ENCODE measurements around the gene ARHGAP45.
"Not testable (repeated sequence)": the region's sequence is repeated elsewhere in the genome, so short reads cannot be mapped to it uniquely, and the experiment has no call there.

ARHGAP45 gene

GRCh38 chr19:1066748-1067340 is at the start of gene ARHGAP45:
Gene ARHGAP45, plus strand, starts transcription at chr19:1067167. Its CDS starts 239 bp downstream, at chr19:1067406.
- DNase-seq = peak in 1 of 2 experiments; percentile 40

DNA sequence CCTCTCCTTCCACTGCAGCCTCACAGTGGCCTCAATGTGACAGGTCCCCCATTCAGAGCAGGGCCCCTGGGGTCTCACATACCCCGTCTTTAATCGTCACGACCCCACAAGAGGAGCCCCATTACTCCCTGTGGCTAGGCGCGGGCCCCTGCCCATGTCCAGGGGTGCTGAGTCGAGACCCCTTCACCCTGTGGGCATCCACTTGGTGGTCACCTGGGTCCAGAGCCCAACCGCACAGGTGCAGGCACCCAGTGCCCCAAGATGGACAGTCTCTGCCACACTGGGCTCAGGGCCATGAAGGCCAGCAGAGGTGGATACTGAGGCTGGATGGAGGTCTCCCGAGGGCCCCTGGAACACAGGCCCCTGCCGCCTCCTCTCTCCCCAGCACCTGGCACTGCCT is 49.1 kb upstream of the ARHGAP45 start:
- DNase-seq = no peak

DNA sequence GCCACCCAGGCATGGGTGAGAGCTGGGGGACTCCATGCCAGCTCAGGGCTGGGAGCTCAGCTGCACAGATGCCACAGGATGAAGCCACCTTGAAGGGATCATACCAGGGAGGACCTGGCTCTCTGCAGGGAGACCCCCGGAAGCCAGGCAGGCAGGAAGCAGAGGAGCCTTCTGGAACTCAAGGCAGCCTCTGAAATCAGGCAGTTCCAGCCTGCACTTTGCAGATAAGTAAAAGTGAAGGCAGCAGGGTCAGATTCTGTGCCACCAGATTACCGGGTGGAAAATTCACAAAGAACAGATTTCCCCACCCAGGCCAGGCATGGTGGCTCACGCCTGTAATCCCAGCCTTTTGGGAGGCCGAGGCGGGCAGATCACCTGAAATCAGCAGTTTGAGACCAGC is 48.6 kb upstream of the ARHGAP45 start:
- DNase-seq = no peak

- no peak for DNase-seq
Observed at GRCh38 chr19:1018932-1019615, 47.9 kb upstream of the ARHGAP45 start.

- DNase-seq = no peak
Observed at GRCh38 chr19:1019616-1019961, 47.4 kb upstream of the ARHGAP45 start.

DNA sequence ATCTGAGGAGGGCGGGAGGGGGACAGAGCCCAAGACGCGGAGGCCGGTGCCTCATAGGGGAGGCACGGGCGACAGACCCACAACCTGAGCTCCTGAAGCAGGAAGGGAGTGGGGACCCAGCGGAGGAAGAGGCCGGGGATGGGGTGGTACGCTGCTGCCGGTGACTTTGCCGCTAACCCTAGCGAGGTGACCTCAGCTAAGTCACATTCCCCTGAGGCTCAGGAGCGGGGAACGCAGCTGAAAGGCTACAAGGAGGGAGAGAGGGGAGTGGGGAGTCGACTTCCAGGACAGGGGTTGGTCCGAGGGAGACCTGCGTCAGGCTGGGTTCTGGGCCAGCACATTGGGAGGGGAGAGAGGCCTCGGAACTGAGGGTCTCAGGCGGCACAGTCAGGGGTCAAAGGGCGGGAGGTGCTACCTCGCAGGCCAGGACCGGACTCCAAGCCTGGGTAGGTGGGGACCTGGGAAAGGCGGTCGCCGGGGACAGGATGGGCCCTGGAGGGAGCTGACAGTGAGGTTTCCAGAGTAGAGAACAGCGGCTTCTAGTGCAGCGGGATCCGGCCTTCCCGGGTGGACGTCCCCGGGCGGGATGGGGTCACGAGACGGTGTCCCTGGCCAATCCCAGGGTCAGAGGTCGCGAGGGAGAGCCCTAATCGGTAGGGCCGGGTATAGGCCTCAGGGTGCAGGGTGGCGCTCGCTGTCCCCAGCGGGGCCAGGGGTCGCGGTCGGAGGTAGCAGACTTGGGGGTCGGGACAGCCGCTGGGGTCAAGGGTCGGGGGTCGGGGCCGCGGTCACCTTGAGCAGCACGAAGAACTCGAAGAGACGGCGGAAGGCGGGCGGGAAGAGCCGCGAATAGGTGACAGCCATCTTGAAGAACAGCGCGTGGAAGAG is 46.7 kb upstream of the ARHGAP45 start:
- no peak for DNase-seq

GRCh38 chr19:1020868-1021425 is 46.0 kb upstream of the ARHGAP45 start, which contains the start of gene TMEM259:
Gene TMEM259, minus strand, starts transcription at chr19:1021123. Its CDS starts 127 bp downstream, at chr19:1020996.
- peak; percentile 98 to 99 for DNase-seq

- DNase-seq = not testable (repeated sequence)
Observed at GRCh38 chr19:1023883-1024188, 43.1 kb upstream of the ARHGAP45 start.

GRCh38 chr19:1025080-1025479 is 41.9 kb upstream of the ARHGAP45 start:
- DNase-seq = not testable (repeated sequence)

DNA sequence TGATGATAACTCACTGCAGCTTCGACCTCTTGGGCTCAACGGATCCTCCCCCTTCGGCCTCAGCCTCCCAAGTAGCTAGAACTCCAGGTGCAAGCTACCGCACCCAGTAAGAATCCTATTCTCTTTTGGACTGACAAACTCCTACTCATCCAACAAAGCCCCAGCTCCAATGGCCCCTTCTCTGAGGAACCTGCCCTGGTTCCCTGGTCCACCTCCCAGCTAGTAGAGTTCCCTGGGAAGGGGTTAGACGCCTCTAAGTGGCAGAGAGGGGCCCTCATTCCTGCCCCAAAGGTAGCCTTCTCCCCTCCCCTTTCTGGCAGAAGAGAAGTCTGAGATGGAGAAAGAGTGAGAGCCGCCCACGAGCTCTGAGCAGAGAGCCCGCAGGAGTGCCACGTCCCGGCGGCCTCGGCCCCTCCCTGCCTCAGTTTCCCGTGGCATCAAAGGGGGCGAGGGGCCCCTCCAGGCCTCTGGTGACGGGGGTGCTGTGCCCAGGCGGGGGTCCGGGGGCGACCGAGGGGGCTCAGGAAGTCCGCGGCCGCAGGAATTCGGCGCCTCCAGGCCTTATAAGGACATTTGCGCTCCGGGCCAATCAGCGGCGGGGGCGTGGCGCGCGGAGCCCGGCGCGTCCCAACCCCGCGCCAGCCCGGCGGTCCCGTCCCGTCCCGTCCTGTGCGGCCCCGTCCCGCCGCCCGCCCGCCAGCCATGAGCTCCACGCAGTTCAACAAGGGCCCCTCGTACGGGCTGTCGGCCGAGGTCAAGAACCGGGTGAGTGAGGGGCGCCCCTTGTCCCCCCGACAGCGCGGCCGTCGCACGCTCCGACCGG is 40.8 kb upstream of the ARHGAP45 start, which contains the start of gene CNN2:
TSS of gene CNN2 (plus strand) at position 649 of the 823 bp plus-strand sequence. CDS start at position 703, 54 bp downstream.
- peak; percentile 52 to 82 for DNase-seq

GRCh38 chr19:1026783-1027649 is 40.0 kb upstream of the ARHGAP45 start:
- DNase-seq = no peak

DNA sequence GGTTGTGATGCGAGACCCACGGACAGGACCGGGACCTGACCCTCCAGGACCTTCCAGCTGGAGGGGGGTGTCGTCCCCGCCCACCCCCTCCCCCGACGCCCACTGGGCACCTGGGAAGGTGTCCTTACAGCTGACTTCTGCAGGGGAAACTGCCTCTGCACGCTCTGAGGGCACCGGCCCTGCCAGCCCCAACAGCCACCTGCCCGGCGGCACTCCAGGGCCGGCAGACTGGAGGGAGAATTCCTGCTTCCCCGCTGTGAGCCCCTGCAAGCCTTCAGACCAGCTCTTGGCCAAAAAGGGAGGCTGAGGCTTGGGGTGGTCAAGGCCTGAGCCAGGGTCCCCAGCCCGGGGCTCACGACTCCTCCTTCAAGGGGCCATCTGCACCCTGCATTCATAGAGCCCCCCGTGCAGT is 39.3 kb upstream of the ARHGAP45 start:
- DNase-seq = no peak

DNA sequence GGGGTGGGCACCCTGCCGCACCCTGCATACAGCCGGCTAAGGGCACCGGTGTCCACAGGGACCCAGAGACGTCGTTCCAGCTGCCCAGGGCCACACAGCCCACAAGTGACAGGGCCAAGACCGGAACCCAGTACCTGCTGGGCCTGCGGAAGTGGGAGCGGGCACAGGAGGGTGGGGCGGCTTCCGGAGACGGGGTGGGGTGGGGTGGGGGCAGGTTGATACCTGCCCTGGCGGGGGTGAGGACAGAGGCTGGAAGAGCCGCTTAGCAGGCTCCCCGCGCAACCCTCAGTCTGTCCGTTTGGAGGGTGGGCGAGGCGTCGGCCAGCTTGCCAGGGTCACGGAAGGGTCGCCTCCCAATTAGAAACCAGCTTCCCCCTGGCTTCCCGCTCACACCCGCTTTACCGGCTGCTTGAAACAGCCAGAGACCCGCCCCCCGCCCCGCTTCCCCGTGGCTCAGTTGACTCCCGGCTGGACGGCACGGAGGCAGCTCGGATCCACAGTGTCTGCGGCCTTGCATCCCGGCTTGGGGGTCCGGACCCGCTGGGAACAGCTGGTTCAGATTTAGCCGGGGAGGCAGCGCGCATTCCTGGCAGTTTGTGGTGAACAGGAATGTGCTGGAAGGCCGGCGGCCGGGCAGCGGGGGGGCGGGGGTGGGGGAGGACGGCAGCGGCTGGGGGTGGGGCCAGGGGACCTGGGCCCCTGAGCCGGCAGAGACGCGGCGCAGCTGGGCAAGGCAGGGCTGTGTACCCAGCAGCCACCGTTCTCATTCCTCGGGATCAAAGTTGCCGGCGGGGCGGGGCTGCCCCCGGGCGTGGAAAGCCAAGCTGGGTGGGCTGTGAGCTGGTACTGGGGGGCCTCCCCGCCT is 38.7 kb upstream of the ARHGAP45 start:
- DNase-seq = no peak

DNA sequence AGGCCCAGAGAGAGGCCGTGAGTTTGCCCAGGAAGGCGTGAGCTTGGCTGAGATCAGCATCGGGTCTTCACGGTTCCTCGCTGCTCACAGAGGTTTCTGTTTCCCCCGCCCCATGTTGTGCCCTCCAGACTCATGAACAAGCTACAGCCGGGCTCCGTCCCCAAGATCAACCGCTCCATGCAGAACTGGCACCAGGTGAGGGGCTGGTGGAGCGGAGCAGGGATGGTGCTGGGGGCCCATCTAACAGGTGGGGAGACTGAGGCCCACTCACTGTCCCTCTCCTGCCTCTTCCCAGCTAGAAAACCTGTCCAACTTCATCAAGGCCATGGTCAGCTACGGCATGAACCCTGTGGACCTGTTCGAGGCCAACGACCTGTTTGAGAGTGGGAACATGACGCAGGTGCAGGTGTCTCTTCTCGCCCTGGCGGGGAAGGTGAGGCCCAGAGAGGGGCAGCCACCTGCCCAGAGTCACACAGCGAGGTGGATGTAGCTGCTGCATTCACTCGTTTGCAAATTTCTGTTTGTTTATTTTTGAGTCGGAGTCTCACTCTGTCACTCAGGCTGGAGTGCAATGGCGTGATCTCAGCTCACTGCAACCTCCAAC is 34.6 kb upstream of the ARHGAP45 start:
- DNase-seq = no peak

- DNase-seq = no peak
Observed at GRCh38 chr19:1035998-1036621, 30.9 kb upstream of the ARHGAP45 start.

DNA sequence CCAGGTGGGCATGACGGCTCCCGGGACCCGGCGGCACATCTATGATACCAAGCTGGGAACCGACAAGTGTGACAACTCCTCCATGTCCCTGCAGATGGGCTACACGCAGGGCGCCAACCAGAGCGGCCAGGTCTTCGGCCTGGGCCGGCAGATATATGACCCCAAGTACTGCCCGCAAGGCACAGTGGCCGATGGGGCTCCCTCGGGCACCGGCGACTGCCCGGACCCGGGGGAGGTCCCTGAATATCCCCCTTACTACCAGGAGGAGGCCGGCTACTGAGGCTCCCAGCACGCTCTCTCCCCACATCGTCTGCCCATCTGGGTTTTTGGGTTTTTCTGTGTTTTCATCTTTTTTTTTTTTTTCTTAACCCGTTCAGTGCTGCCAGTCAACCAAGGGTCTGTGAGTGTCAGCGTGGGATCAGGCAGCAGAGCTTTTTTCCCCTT is 29.3 kb upstream of the ARHGAP45 start:
- DNase-seq = no peak

DNA sequence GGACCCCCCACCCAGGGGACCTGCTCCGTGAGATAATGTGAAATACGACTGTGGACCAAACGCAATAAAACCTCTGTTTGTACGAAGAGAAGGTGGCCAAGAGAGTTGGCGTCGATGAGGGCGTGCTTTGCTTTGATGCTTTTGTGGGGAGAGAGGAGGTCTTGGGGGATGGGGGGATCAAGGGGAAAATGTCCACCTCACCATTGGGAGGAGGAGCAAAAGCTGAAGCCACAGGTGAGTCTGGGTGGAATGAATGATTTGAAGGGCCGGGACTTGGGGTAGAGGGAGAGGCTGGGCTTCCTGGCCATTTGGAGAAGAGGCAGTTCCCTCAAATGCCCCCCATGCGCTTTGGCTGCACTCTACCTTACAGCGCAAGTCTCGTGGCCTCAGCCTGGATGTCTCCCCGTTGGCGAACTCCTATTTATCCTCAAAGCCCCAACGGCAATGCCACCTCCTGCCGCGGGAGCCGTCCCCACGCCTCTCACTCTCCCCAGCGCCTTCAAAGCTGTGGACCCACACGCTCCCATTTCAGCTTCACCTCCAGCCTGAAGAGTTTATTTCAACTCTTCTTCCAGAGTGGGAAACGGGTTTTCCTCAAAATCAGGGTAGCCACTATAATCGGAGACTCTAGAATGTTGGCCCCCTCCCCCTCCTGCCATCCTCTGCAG is 27.9 kb upstream of the ARHGAP45 start:
- no peak for DNase-seq

- DNase-seq = peak; percentile 89 to 99
Observed at GRCh38 chr19:1039646-1040475, 27.1 kb upstream of the ARHGAP45 start, which contains the start of gene ABCA7. Gene ABCA7, plus strand, starts transcription at chr19:1040107. Its CDS starts 1,255 bp downstream, at chr19:1041362.
